ENCODE results near the gene TMEM256.

TMEM256 gene

DNA sequence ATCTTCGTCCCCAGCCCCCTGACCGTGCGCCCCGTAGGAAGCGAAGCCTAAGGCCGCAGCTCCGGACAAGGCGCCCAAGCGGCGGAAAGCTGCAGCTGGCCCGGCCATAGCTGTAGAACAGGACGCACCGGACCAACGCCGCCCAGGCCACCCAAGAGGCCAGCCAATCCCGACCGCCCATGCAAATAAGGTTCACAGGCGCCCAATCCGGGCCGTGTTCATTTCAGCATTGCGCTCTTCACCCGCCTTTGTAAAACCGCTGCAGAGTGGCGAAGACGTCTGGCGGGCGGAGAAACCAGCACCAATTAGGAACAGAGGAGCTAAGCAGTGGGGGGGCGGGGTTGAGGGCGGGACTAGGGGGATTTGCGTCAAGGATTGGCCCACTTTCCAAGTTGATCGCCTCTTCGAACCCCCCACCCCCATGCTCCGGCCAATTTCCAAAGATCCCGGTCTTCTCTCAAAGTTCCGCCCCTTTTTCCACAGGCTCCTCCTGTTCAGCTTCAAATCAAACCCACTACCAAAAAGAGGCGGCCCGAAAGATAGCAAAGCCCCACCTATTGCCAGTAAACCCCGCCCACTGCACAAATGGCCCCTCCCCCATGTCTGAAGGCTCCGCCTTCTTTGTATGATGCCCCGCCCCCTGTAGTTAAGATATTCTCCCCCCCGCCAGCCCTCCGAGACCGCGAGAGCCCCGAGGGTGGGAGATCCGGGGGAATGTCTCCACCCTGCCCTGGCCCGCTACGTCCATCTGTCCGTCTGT lies at the start of gene TMEM256:
TSS of gene TMEM256 (minus strand) at position 121 of the 760 bp plus-strand sequence. CDS start at position 108, 13 bp downstream.
- peak; percentile 99 for DNase-seq (ENCODE audit: low spot score)

DNA sequence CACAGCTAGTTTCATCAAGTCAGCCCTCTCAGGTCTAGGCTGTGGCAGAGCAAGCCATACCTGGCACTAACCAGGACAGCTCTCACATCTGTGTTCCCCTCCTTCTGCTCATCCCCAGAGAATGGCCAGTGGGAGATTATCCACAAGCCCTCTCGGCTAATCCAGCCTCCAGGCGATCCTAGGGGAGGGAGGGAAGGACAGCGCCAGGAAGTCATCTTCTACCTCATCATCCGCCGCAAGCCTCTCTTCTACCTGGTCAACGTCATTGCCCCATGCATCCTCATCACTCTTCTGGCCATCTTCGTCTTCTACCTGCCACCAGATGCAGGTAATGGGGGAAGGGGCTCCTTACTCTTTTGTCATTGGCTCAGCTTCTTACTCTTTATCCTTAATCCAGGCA lies 44.6 kb upstream of the TMEM256 start:
- DNase-seq (ENCODE audit: low spot score), result no peak

DNA sequence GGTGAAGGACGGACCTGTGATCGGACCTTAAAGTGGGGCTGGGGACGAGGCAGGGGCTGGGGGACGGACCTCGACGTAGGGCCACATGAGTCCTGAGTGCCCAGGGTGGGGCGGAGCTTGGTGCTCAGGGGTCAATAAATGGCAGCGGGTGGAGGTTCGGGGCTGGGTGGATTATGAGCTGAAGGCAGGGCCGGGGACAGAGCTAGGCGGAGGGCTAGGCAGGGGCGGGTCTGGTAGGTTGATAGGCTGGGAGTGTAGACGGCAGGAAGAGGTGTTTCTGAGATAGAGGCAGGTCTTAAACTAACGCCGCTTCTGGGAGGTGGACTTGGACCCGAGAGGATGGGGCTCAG lies 41.7 kb upstream of the TMEM256 start:
- no peak for DNase-seq (ENCODE audit: low spot score)

DNA sequence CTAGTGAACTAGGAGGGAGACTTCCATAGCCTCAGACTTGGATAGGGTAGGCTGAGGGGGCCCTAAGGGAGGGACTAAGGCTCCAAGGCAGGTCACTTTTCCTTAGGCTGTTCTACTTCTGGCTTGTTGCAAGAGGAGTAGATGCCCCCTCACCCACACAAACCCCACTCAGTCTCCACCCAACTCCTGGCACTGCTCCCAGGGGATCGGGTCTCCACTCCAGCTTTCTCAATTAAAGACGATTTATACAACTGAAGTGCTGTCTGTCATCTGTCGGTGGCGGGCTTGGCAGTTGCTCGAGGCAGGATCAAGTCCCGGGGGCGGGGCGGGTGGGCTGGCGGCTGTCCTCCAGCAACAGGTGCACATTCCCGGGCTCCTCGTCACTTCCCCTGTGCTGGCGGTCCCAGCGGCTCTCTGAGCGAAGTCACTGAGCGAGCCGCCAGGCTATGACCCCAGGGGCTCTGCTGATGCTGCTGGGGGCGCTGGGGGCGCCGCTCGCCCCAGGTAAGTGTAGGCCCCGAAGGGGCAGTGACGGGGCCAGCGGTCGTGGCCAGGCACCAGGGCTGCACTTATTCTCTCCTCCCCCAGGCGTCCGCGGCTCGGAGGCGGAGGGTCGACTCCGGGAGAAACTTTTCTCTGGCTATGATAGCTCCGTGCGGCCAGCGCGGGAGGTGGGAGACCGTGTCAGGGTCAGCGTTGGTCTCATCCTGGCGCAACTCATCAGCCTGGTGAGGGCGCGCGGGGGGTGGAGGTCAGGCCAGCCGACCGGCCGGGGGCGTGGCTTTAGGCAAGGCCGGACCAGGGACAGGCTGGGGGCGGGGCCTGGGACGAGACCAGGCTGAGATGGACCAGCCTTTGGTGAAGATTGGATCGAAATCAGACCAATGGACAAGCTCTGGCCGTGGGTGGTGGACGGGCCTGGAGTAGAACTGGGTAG lies 41.1 kb upstream of the TMEM256 start, which contains the start of gene CHRNB1:
TSS of gene CHRNB1 (plus strand) at position 380 of the 937 bp plus-strand sequence. CDS start at position 447, 67 bp downstream.
- no peak for DNase-seq (ENCODE audit: low spot score)

DNA sequence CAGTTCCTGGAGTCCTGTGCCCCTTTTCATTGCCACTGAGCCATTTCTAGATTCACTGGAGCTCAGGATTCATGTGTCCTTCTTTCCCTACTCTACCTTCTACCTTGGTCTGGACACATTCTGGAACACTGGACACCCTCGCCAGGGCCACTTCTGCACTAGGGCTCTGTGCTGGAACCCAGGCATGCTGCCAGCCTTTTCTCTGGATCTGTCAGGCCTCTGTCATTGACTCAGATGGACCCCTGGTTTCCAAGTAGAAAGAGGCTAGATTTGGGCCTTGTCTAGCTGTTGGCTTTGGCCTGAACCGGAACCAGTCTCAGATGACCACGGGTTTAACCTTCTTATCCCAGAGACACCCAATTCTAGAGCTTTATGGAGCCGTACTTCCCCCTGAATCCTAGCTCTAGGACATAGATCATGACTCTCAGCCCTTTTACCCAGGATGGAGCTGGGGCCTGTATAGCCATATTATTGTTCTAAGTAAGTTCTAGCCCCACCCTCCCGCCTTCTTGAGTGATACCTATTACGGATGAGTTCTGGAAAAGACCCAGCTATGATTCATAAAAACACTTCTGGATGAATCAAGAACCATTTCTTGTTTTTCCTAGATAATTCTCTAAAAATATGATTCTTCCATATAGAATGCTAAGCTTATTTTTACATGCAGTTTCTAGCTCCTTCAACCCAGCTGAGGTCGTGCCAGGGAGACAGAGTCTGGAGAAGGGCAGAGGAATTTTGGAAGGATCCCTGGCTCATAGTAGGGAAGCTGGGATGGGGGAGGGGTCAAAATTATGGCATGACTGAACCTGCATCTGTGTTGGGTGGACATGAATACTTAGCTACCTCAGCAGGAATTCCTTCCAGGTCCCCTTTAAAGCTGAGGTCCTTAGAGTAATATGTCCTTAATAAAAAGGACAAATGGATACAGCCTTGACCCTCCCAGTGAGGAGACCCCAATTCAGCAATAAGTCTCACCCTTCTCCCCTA lies 39.9 kb upstream of the TMEM256 start:
- no peak for DNase-seq (ENCODE audit: low spot score)

DNA sequence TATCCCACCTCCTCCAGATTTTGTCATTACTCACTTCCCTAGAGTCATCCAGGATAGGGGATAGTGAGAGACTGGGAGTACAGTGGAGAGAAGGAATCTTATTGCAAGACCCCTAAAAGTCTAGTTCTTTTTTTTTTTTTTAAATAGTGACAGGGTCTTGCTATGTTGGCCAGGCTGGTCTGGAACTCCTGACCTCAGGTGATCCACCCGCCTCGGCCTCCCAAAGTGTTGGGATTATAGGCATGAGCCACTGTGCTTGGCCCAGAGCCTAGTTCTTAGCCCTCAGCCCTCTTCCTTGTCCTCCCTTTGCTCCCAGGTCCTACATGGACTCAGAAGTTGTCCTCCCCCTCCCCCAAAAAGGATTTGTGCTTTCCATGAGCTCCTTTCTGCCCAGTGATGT lies 38.2 kb upstream of the TMEM256 start:
- no peak for DNase-seq (ENCODE audit: low spot score)

DNA sequence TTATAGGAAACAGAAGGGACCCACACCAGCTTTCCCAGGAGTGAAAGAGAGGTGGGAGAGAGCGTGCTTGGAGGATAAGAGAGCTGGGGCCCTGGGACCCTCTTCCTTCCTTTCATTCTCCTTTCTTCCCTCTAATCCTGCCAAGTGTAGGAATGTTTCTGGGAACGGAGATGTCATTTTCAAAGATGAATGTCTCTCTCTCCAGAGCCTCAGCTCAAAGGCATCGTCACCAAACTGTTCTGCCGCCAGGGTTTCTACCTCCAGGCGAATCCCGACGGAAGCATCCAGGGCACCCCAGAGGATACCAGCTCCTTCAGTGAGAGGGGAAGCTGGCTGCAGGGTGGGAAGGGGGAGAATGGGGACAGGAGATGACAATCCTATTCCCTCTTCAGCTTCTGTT lies 37.4 kb upstream of the TMEM256 start:
- DNase-seq (ENCODE audit: low spot score), result no peak

DNA sequence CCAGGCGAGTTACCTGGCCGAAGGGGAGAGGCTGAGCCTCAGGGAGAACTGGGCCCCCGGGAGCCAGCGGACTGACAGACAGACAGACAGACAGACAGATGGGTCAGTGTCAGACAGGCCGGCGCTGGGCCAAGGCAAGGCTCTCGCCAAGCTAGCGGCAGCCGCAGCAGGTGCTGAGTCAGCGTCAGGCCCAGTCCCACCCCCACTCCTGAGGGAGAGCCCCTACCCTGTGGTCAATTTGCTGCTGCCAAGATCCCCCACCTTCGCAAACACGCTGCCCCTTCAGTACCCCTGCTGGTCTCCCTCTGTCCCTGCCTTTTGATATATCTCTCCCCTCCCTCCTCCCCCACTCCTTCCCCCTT lies 36.9 kb upstream of the TMEM256 start:
- DNase-seq (ENCODE audit: low spot score), result no peak

DNA sequence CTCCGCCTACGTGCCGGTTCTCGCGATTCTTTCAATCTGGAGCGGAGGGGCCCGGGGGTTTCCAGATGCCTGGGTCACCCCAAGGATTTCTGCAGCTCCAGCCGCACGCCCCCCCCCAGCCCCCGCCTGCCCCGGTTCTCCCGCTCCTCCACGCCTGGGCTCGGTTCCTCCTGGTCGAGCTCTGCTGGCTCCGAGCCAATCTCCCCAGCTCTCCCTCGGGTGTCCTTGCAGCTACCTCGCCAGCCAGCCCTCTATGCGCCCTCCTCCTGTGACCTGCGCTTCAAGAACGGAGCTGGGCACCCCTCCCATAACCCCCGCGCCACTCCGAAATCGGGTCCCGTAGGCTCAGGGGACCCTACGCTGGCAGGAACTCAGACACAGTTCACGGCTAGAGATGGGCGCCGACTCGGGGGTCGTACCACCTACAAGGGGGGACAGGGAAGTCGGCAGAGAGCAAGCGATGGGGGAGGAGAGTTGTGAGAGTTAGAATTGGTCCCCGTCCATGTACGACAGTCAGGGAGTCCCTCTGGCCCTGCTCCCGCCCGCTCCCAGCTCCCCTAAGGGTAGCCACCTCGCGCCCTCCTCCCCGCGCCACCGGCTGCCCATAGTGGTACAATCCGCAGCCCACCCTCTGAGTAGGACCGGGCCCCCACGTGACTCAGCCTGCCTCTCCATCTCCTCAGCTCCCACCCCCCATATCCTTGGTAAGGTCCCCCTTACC lies 36.4 kb upstream of the TMEM256 start:
- DNase-seq (ENCODE audit: low spot score), result no peak

DNA sequence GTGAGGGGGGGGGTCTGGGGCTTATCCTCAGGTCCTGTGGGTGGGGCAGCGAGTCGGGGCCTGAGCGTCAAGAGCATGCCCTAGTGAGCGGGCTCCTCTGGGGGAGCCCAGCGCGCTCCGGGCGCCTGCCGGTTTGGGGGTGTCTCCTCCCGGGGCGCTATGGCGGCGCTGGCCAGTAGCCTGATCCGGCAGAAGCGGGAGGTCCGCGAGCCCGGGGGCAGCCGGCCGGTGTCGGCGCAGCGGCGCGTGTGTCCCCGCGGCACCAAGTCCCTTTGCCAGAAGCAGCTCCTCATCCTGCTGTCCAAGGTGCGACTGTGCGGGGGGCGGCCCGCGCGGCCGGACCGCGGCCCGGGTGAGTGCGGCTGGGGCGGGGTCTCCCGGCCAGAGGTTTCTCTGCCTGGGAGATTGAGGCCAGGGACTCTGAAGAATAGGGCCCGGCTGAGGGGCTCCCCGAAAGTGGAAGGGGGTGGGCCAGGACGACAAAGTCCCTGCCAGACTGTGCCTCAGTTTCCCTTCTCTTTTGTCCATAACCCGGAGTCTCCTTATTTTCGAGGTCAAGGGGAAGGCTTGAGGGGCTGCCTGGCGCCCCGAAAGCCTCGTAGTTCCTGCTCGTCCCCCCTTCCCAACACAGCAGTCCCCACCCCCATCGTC lies 35.7 kb upstream of the TMEM256 start, which contains the start of gene FGF11:
TSS of gene FGF11 (plus strand) at position 51 of the 651 bp plus-strand sequence. CDS start at position 160, 109 bp downstream.
- no peak for DNase-seq (ENCODE audit: low spot score)

DNA sequence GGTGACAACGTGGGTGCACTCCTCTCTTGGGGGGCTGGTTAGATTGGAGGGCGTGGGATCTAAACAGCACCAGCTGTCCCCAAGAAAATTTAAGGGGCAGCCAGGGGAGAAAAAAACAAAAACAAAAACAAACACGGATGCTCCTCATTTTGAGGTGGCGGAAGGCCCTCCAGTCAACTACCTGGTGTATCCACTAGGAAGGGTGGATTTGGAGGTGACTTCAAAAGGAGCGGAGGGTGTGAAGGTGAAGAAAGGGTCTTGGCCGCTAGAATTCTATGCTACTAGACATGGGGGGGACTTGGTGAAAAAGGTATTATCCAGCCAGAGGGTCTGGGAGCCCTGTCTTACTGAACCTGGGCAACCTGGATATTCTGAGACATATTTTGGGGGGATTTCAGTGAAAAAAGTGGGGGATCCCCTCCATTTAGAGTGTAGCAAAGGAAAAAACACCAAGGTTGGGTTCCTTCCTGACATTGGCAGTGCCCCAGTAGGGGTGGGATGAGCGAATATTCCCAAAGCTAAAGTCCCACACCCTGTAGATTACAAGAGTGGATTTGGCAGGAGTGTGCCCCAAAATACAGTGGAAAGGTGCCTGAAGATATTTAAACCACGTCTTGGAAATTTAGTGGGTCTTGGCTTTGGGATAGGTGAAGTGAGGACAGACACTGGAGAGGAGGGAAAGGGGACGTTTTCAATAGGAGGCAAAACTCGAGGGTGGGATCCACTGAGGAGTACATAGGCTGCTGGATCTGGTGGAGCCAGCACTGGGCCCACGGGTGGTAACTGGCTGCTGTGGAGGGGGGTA lies 35.0 kb upstream of the TMEM256 start:
- no peak for DNase-seq (ENCODE audit: low spot score)

DNA sequence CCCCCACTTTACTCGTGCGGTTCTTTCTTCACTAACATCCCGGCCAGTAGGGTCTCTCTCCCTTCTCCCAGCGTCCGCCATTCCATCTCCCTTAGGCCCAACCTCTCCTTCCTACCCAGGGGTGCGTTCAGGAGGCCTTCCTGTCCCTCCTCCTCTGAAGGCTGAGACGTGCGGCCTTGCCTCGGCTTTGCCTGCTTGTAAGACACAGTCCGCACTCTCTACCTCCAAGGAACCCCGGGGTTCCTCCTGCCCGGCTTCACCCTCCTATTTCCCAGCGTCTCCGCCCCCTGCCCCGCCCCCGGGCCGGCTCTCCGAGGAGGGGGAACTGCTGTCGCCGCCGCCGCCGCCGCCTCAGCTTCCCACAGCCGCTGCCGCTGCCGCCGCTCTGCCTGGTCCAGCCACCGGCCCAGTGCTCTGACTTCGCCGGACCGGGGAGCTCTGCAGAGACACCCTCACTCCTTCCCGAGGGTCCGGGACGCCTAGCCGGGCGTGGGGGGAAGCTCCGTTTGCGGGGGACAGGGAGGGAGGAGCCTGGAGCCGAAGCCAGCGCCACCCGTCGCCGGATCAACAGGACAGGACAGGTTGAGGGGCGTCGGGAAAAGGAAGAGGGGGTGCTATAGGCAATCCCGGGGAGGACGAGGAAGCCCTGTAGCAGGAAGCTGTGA lies 34.2 kb upstream of the TMEM256 start:
- no peak for DNase-seq (ENCODE audit: low spot score)

DNA sequence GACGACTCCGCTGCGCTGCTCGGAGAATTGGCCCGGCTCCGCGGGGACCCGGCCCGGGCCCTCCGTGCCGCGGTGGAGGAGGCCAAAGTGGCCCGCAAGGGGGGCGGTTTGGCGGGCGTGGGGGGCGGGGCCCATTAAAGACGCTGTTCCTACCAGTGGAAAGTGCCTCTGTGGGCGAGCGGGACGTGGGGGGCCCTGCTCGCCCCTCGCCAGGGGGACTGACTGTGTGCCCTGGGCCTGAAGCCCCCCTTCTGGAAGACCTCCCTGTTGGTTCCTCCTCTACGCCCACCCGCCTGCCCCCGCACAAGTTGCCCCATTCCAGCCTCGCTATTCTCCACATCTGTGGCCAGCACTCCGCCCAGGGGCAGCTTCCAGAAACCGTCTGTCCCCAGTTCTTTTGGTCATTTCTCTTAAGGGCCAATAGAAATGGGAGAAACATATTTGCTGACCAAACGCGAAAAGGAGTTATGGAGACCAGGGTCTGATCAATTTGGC lies 33.5 kb upstream of the TMEM256 start:
- no peak for DNase-seq (ENCODE audit: low spot score)

DNA sequence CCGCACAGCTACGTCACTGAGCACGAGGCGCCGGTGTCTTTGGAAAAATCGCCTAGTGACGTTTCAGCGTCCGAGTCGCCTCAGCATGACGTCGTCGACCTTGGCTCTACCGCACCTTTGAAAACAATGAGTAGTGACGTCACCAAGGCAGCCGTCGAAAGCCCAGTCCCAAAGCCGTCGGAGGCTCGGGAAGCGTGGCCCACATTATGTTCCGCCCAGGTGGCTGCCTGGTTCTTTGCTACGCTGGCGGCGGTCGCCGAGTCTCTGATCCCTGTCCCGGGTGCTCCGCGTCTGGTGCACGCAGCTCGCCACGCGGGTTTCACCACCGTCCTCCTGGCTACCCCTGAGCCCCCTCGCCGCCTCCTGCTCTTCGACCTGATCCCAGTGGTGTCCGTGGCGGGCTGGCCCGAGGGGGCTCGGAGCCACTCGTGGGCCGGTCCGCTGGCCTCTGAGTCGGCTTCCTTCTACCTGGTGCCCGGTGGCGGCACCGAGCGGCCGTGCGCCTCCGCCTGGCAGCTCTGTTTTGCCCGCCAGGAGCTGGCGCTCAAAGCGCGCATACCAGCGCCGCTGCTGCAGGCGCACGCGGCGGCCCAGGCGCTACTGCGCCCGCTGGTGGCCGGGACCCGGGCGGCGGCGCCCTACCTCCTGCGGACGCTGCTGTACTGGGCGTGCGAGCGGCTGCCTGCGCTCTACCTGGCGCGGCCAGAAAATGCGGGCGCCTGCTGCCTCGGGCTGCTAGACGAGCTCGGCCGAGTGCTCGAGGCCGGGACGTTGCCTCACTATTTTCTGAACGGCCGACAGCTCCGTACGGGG lies 32.9 kb upstream of the TMEM256 start:
- DNase-seq (ENCODE audit: low spot score), result peak; percentile 78

DNA sequence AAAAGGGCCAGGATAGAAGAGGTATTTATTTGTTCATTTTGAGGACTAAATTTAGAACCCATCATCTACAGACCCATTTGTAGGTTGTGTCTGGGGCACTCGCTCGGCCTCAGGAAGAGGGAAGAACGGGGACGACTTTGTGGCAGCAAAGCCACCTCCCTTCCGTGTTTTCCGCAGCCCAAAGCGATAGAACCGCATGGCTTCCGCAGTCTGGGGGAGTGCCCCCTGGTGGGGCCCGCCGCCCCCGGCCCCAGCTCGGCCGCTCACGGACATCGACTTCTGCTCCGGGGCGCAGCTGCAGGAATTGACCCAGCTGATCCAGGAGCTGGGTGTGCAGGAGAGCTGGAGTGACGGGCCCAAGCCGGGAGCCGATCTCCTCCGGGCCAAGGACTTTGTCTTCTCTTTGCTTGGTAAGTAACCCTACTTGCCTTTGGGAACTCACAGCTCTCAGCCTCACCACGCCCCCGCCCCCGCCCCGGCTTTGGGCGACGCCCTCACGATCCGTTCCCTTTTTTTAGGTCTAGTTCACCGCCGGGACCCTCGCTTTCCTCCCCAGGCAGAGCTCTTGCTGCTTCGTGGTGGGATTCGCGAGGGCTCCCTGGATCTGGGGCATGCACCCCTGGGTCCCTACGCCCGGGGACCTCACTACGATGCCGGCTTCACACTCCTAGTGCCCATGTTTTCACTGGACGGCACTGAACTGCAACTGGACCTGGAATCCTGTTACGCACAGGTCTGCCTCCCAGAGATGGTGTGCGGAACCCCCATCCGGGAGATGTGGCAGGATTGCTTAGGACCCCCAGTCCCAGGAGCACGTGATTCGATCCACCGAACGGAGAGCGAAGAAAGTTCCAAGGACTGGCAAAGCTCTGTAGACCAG lies 32.0 kb upstream of the TMEM256 start:
- DNase-seq (ENCODE audit: low spot score), result no peak

DNA sequence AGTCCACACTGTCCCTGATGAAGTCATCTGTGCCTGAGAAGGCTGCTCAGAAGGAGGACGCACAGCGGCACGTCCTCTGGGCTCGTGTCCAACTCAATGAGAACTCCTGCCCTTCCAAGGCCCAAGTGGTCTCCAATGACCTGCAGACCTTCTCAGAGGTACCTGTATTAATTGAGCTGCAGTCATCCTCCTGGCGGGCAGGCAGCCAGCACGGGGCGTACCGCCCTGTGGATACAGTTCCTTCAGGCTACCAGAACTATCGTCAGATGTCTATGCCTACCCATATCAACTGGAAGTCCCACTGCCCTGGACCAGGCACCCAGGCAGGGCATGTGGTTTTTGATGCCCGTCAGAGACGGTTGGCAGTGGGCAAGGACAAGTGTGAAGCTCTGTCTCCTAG lies 28.4 kb upstream of the TMEM256 start:
- DNase-seq (ENCODE audit: low spot score), result no peak

DNA sequence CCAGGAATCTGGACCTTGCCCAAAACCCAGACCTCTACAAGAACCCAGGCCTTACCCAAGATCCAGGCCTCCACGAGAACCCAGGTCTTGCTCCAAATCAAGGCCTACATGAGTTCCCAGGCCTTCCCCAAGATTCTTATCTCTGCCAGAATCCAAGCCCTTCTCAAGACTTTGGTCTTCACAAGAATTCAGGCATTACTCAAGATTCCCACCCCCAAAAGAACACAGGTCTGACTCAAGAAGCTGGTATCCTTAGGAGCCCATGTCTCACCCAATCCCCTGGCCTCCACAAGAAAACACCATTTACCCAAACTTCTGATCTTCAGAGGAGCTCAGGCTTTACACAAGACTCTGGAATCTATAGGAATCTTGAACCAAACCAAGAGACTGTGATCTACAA lies 27.3 kb upstream of the TMEM256 start:
- DNase-seq (ENCODE audit: low spot score), result no peak
